PC-3 (cell line): ENCODE measurements around the gene MAZ.

ENCODE experiments used
- EZH2 ChIP-seq: fragments of 300-600 bp; sonication (generic); IDR thresholded peaks from one replicate; pipeline ENCODE4 v1.6.1; 2017; ENCODE audit warnings: antibody characterized with exemption, mild to moderate bottlenecking, low read length; ENCODE audit not compliant: unreplicated experiment
- TF ChIP-seq, protein P1 (sequence below): fragments of 300-600 bp; sonication (generic); conservative IDR thresholded peaks from 2 replicates; pipeline ENCODE4 v1.5.1; 2017; ENCODE audit warnings: antibody characterized with exemption, low read depth, mild to moderate bottlenecking, low read length

DNA sequence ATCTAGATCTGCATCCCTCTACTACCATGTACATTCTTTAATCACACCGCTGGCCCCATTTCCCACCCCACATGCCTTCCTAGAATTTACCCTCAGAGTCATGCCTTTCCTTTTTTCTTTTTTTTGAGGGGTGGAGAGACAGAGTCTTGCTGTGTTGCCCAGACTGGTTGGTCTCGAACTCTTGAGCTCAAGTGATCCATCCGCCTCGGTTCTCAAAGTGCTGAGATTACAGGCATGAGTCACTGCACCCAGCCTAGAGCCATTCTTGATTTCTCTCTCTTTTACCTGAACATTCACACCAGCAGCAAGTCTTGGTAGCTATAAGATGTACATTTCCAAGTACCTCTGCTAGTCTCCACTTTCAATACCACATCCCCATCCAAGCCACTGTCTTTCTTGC, 11.8 kb downstream of the MAZ start:
- TF ChIP-seq EZH2, result no peak
- TF ChIP-seq, protein P1, sequence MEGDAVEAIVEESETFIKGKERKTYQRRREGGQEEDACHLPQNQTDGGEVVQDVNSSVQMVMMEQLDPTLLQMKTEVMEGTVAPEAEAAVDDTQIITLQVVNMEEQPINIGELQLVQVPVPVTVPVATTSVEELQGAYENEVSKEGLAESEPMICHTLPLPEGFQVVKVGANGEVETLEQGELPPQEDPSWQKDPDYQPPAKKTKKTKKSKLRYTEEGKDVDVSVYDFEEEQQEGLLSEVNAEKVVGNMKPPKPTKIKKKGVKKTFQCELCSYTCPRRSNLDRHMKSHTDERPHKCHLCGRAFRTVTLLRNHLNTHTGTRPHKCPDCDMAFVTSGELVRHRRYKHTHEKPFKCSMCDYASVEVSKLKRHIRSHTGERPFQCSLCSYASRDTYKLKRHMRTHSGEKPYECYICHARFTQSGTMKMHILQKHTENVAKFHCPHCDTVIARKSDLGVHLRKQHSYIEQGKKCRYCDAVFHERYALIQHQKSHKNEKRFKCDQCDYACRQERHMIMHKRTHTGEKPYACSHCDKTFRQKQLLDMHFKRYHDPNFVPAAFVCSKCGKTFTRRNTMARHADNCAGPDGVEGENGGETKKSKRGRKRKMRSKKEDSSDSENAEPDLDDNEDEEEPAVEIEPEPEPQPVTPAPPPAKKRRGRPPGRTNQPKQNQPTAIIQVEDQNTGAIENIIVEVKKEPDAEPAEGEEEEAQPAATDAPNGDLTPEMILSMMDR, result no peak
